Measurements from ENCODE around the gene ABCA6. TPM values are rescaled to one million over a fixed set of nuclear protein-coding genes. Genes with fewer than 3 reads are reported as not detected.

The ABCA6 gene
- total RNA-seq, 2 experiments from 2014 or later, result 5.2 to 26.5 TPM

GRCh38 chr17:69130627-69131296 is 10.9 kb downstream of the ABCA6 start:
- Histone ChIP-seq H3K4me1 (ENCODE audit: insufficient read depth, low read length, poor library complexity, severe bottlenecking) (peaks cover 7% of the 10 kb centered on the region), H3K79me2 (ENCODE audit: insufficient read depth, low read depth, low read length) (no peaks in the 10 kb centered on the region), H3K4me2 (ENCODE audit: low read length) (no peak overlapping the region), H4K20me1 (ENCODE audit: insufficient read depth, low read length) (no peaks in the 10 kb centered on the region), H3K9me3 (ENCODE audit: low read length) (no peaks in the 10 kb centered on the region), H2AFZ (ENCODE audit: low read length) (peak overlapping the region; percentile 39; the same call in 1 of the 2 replicates), H3K36me3 (ENCODE audit: insufficient read depth, low read length) (no peaks in the 10 kb centered on the region), H3K9me2 (ENCODE audit: insufficient read depth, low read length) (no peaks in the 10 kb centered on the region), H3K4me3 (ENCODE audit: low read depth, low read length, poor library complexity, severe bottlenecking) (no peak overlapping the region), H3K27ac (ENCODE audit: low read depth, low read length, poor library complexity, severe bottlenecking) (no peak overlapping the region)
- ChIA-PET CTCF (ENCODE audit: unreplicated experiment) (no interaction called here), POLR2A (interaction anchor here (0.6 to 3.3 kb wide), 2 partner anchors 10 to 93 kb away, joined by 3 to 12 read pairs; no protein-coding TSS in a partner anchor)
- DNase-seq (ENCODE audit: low spot score), result no peak
- TF ChIP-seq CTCF (conservative IDR thresholded peaks at IDR 0.05; ENCODE audit: low read length) (no peak), EZH2phosphoT487 (IDR thresholded peaks at IDR 0.05; ENCODE audit: borderline replicate concordance, low read depth, low read length) (no peak)
- BruUV-seq (replicated peaks), result no TSS peak
- intact Hi-C loops (cut with micrococcal nuclease; ENCODE audit: unreplicated experiment), result no loop called here

DNA sequence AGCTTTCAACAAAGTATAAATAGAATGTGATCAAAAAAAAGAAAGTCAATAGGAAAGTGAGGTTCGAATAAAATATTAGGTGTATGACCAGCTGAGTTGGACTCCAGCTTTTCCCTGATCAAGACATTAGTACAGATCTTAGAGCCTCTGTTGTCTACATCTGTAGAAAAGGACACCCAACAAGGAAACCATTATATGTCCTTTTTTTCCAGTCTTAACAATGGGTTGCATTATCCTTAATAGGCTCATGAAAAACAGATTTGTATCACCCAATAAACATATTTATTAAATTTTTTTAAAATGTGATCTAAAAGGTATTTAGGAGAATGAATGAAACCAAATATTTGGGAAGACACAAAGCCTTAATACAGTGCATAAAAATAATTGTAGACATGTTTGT is 18.1 kb downstream of the ABCA6 start:
- DNase-seq (ENCODE audit: low spot score), result no peak

More for the DNA sequence above, 18.1 kb downstream of the ABCA6 start:
- Histone ChIP-seq H3K9me3 (ENCODE audit: low read length) (no peaks in the 10 kb centered on the region), H2AFZ (ENCODE audit: low read length) (no peak overlapping the region), H3K79me2 (ENCODE audit: insufficient read depth, low read depth, low read length) (no peaks in the 10 kb centered on the region), H4K20me1 (ENCODE audit: insufficient read depth, low read length) (no peaks in the 10 kb centered on the region), H3K4me2 (ENCODE audit: low read length) (no peak overlapping the region), H3K27ac (ENCODE audit: low read depth, low read length, poor library complexity, severe bottlenecking) (no peak overlapping the region), H3K9me2 (ENCODE audit: insufficient read depth, low read length) (no peaks in the 10 kb centered on the region), H3K36me3 (ENCODE audit: insufficient read depth, low read length) (no peaks in the 10 kb centered on the region), H3K4me3 (ENCODE audit: low read depth, low read length, poor library complexity, severe bottlenecking) (no peak overlapping the region), H3K4me1 (ENCODE audit: insufficient read depth, low read length, poor library complexity, severe bottlenecking) (peaks cover 10% of the 10 kb centered on the region)
- CTCF ChIA-PET (ENCODE audit: unreplicated experiment), result no interaction called here
- intact Hi-C loops (cut with micrococcal nuclease; ENCODE audit: unreplicated experiment), result no loop called here
- BruUV-seq (replicated peaks), result no TSS peak
- TF ChIP-seq EZH2phosphoT487 (IDR thresholded peaks at IDR 0.05; ENCODE audit: borderline replicate concordance, low read depth, low read length) (no peak), CTCF (conservative IDR thresholded peaks at IDR 0.05; ENCODE audit: low read length) (no peak)
- POLR2A ChIA-PET, result interaction anchor here (1.0 kb wide), 1 partner anchor 942 kb away, joined by 3 read pairs; no protein-coding TSS in a partner anchor
